ENCODE measurements around the gene PFKFB3. TPM values are rescaled to one million over a fixed set of nuclear protein-coding genes. Genes with fewer than 3 reads are reported as not detected.

Gene PFKFB3
- total RNA-seq, 4 donors from 2014 or later = 8.4 to 11.8 (median 9.4) TPM

GRCh38 chr10:6208799-6209235 is 6.1 kb downstream of the PFKFB3 start:
- Histone ChIP-seq H3K4me3 (replicated peaks in 1 of 3) (no peak overlapping the region), H3K9me3 (no peaks in the 10 kb centered on the region), H3K27me3 (no peaks in the 10 kb centered on the region), H3K27ac (no peak overlapping the region), H3K4me1 (peaks cover 4 to 18% of the 10 kb centered on the region in 2 donors), H3K36me3 (peaks cover 0 to 4% of the 10 kb centered on the region in 2 donors)
- 66 to 78% methylated on average over 12 of the region's 12 CpGs for WGBS, 2 donors
- no peak for DNase-seq
- intact Hi-C loops (cut with DNase I) = no loop called here
- TF ChIP-seq POLR2A (IDR thresholded peaks at IDR 0.05) (no peak), CTCF (IDR thresholded peaks at IDR 0.05) (no peak)

- H3K27ac ChIP-seq = no peak overlapping the region
- DNase-seq = no peak
- H3K4me3 ChIP-seq (replicated peaks in 1 of 3) = no peak overlapping the region
- WGBS, 2 donors = 93 to 97% methylated on average over 3 to 6 of the region's 6 CpGs
- no peaks in the 10 kb centered on the region for H3K9me3 ChIP-seq
- no peak for TF ChIP-seq POLR2A (IDR thresholded peaks at IDR 0.05)
- no peak for TF ChIP-seq CTCF (IDR thresholded peaks at IDR 0.05)
- H3K36me3 ChIP-seq = peaks cover 5 to 16% of the 10 kb centered on the region in 2 donors
- H3K27me3 ChIP-seq = no peaks in the 10 kb centered on the region
- peaks cover 0 to 6% of the 10 kb centered on the region in 2 donors for H3K4me1 ChIP-seq
- intact Hi-C loops (cut with DNase I) = no loop called here
Observed at GRCh38 chr10:6211341-6211670, 8.6 kb downstream of the PFKFB3 start.

DNA sequence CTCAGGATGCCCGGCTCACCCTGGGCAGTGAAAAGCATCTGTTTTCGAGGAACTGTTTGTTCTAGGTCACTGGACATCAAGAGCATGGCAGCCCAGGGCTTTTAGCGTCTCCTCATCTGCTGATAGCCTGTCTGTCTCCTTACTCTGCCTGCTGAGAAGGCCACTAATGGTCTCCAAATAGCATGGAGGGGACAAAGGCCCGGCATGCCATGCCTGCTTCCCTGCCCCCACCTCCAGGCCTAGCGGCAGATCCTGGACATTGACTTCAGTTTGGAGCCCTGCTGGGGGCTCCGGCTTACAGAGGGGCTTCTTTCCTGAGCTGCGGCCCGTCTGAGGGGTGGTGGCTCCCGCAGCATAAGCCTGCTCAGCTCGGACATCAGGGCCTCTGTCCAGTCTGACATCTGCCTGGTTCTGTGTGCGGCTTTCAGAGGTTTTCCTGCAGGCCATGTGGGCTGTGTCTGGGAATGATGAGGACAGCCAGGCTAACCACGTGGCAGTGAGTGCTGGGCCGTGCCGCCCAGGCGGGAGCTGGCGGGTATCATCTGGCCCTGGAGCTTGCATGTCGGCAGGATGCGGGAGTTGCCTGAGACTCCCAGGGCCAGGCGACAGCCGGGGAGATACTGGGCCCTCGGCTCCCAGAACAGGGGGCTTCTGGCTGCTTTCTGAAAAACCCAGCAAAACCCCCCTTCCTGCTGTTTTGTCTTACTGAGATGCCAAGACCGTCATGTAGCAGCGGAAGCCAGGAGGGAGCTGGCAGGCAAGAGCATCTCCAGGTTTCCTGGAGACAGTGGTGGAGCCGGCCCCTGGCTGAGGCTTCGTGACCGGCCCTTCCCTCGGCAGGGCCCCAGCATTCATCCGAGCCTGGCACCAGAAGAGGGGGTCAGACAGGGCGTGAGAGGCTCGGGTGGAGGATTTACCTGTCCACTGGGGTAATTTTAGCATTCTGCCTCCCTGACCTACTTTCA is 9.2 kb downstream of the PFKFB3 start:
- Histone ChIP-seq H3K4me1 (peaks cover 0 to 6% of the 10 kb centered on the region in 2 donors), H3K27ac (no peak overlapping the region), H3K36me3 (peaks cover 9 to 16% of the 10 kb centered on the region in 2 donors), H3K9me3 (no peaks in the 10 kb centered on the region), H3K27me3 (no peaks in the 10 kb centered on the region), H3K4me3 (replicated peaks in 1 of 3) (no peak overlapping the region)
- intact Hi-C loops (cut with DNase I) = no loop called here
- TF ChIP-seq CTCF (IDR thresholded peaks at IDR 0.05) (no peak), POLR2A (IDR thresholded peaks at IDR 0.05) (no peak)
- DNase-seq = no peak
- 85 to 98% methylated on average over 14 to 20 of the region's 30 CpGs for WGBS, 2 donors

- H3K27me3 ChIP-seq = no peaks in the 10 kb centered on the region
- no peaks in the 10 kb centered on the region for H3K9me3 ChIP-seq
- no peak overlapping the region for H3K27ac ChIP-seq
- TF ChIP-seq CTCF (IDR thresholded peaks at IDR 0.05) (no peak), POLR2A (IDR thresholded peaks at IDR 0.05) (no peak)
- 73 to 88% methylated on average over 3 of the region's 3 CpGs for WGBS, 2 donors
- intact Hi-C loops (cut with DNase I) = no loop called here
- peaks cover 11 to 16% of the 10 kb centered on the region in 2 donors for H3K36me3 ChIP-seq
- DNase-seq = no peak
- H3K4me3 ChIP-seq (replicated peaks in 1 of 3) = no peak overlapping the region
- peaks cover 0 to 6% of the 10 kb centered on the region in 2 donors for H3K4me1 ChIP-seq
Observed at GRCh38 chr10:6212806-6213205, 10.1 kb downstream of the PFKFB3 start.

- TF ChIP-seq CTCF (IDR thresholded peaks at IDR 0.05) = no peak
- no peak for TF ChIP-seq POLR2A (IDR thresholded peaks at IDR 0.05)
- no peak overlapping the region for H3K27ac ChIP-seq
Observed at GRCh38 chr10:6213257-6213905, 10.6 kb downstream of the PFKFB3 start.

More at GRCh38 chr10:6213257-6213905, 10.6 kb downstream of the PFKFB3 start:
- H3K9me3 ChIP-seq = no peaks in the 10 kb centered on the region
- intact Hi-C loops (cut with DNase I) = no loop called here
- H3K27me3 ChIP-seq = no peaks in the 10 kb centered on the region
- no peak overlapping the region for H3K4me3 ChIP-seq (replicated peaks in 1 of 3)
- H3K36me3 ChIP-seq = peaks cover 11 to 16% of the 10 kb centered on the region in 2 donors
- WGBS, 2 donors = 92% methylated on average over 17 of the region's 17 CpGs
- peaks cover 0 to 6% of the 10 kb centered on the region in 2 donors for H3K4me1 ChIP-seq
- DNase-seq = no peak
